ENCODE data around the gene CDH22.

CDH22 gene

DNA sequence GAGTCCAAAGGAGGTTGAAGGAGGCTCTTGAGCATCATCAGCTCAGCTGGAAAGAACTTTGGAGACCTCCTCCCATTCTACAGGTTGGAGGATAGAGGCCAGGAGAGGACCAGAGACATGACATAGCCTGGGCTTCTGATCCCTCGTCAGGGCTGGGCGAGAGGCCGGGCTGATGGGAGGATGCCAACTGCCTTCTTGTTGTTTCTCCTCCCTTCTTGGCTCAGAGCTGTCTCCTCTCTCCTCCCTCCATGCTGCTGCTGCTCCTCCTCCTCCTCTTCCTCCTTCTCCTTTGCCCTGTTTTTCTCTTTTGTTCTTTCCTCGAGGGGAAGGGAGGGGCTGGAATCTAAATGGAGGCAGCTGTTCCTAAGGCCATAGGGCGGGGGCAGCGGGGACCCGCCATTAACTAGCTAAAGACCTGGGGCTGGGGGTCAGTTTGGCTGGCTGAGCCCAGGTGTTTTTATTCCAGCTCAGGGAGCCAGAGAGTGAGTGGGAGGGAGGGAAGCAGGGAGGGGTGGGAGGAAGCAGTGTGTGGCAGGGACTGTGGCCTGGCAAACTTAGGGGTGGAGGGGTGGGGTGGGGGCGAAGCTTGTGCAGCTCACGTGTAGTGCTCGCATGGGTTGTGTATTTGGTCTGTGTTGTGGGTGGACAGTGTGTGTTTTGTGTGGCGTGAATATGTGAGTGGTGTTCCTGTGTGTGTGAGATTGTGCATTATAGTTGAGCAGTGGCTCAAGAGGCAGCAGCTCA, 105.4 kb downstream of the CDH22 start:
- peak overlapping the region; percentile 38 for H3K4me2 ChIP-seq (ENCODE audit: low read length)
- no peaks in the 10 kb centered on the region for H3K9me3 ChIP-seq (ENCODE audit: insufficient read depth, low read length)
- peak overlapping the region; percentile 30; the same call in 1 of the 2 replicates for H3K9ac ChIP-seq (ENCODE audit: low read length)
- TF ChIP-seq EZH2phosphoT487 (IDR thresholded peaks at IDR 0.05; ENCODE audit: low read depth) = no peak
- TF ChIP-seq CTCF (IDR thresholded peaks at IDR 0.05; ENCODE audit: low read depth, low read length) = no peak
- no peaks in the 10 kb centered on the region for H3K79me2 ChIP-seq (ENCODE audit: low read length)
- no peaks in the 10 kb centered on the region for H3K36me3 ChIP-seq (replicated peaks; ENCODE audit: low read depth, low read length)
- H3K27me3 ChIP-seq (ENCODE audit: low read depth, low read length) = no peaks in the 10 kb centered on the region
- H3K27ac ChIP-seq (ENCODE audit: low read length) = peak overlapping the region; percentile 83
- H3K4me3 ChIP-seq (ENCODE audit: low read length) = peak overlapping the region; percentile 1; the same call in 1 of the 2 replicates
- H3K4me1 ChIP-seq (ENCODE audit: low read length) = peaks cover 69% of the 10 kb centered on the region
- H4K20me1 ChIP-seq (ENCODE audit: insufficient read depth, low read length) = no peaks in the 10 kb centered on the region
- H2AFZ ChIP-seq (ENCODE audit: low read depth, low read length) = no peak overlapping the region

DNA sequence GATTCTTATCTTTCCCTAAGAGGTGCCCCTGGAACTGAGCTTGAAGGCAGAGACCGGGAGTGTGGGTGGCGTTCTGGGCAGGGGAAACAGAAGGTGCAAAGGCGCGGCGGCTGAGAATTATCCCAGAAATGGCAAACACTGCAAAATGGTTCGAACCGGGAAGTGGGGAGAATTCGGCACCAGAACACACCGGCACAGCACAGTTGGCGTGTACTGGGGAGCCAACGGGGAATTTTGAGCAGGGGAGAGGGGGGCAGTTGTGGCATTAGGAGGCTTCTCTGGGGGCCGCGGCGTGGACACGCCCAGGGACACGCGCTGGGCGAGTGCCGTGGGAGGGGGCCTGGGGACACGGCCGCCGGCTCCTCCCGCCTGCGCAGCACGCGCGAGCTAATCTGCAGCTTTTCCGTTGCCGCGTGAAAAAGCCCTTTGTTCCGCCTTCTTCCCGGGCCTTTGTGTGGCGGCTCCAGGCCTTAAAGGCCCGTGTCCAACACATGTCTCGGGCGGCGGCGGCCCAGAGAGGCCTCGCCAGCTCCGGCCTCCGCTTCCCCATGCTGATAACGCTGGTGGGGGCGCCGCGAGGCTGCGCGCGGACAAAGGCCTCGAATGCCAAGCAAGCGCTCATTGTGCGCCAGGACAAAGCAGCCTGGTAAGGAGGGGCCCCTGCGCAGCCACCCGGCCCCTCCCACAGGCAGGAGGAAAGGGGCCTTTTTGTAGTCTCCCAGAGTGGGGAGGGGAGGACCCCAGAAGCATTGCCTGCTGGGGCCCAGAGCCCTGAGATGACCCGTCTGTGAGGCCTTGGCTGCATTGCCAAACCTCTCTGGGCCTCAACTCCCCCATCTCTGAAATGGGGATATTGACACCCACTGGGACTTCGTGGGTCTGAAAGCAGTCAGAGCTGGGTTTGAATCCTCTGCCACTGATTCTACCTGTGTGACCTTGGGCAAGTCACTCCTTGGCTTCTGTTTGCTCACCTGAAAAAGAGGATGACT, 107.4 kb downstream of the CDH22 start:
- H3K36me3 ChIP-seq (replicated peaks; ENCODE audit: low read depth, low read length) = no peaks in the 10 kb centered on the region
- no peak overlapping the region for H2AFZ ChIP-seq (ENCODE audit: low read depth, low read length)
- H3K27ac ChIP-seq (ENCODE audit: low read length) = peak overlapping the region; percentile 83
- no peak overlapping the region for H3K4me2 ChIP-seq (ENCODE audit: low read length)
- TF ChIP-seq CTCF (IDR thresholded peaks at IDR 0.05; ENCODE audit: low read depth, low read length) (no peak), EZH2phosphoT487 (IDR thresholded peaks at IDR 0.05; ENCODE audit: low read depth) (no peak)
- no peak overlapping the region for H3K4me3 ChIP-seq (ENCODE audit: low read length)
- no peaks in the 10 kb centered on the region for H4K20me1 ChIP-seq (ENCODE audit: insufficient read depth, low read length)
- no peaks in the 10 kb centered on the region for H3K79me2 ChIP-seq (ENCODE audit: low read length)
- peak overlapping the region; percentile 46; the same call in 1 of the 2 replicates for H3K9ac ChIP-seq (ENCODE audit: low read length)
- H3K27me3 ChIP-seq (ENCODE audit: low read depth, low read length) = no peaks in the 10 kb centered on the region
- H3K9me3 ChIP-seq (ENCODE audit: insufficient read depth, low read length) = no peaks in the 10 kb centered on the region
- peaks cover 48% of the 10 kb centered on the region for H3K4me1 ChIP-seq (ENCODE audit: low read length)

DNA sequence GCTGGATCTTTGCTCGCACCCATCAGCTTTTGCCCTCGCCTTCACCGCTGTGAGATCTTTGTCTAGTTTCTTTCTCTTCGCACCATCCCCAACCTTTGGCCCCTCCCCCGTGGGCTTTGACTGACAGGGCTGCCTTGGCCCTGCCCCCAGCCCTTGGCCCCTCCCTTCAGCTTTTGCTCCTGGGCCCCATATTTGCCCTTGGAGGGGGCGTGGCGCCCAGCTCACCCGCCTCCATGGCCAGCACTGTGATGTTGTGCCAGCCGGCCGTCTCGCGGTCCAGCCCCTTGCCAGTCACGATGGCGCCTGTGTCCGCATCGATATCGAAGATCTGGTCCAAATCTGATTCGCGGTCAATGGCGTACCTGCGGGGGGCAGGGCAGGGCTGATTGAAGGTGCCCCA, 109.1 kb downstream of the CDH22 start:
- Histone ChIP-seq H3K9ac (ENCODE audit: low read length) (no peak overlapping the region), H3K36me3 (replicated peaks; ENCODE audit: low read depth, low read length) (no peaks in the 10 kb centered on the region), H3K79me2 (ENCODE audit: low read length) (no peaks in the 10 kb centered on the region), H3K9me3 (ENCODE audit: insufficient read depth, low read length) (no peaks in the 10 kb centered on the region), H3K4me2 (ENCODE audit: low read length) (no peak overlapping the region), H3K4me1 (ENCODE audit: low read length) (peaks cover 32% of the 10 kb centered on the region), H4K20me1 (ENCODE audit: insufficient read depth, low read length) (no peaks in the 10 kb centered on the region), H3K27ac (ENCODE audit: low read length) (no peak overlapping the region), H2AFZ (ENCODE audit: low read depth, low read length) (no peak overlapping the region), H3K4me3 (ENCODE audit: low read length) (no peak overlapping the region), H3K27me3 (ENCODE audit: low read depth, low read length) (no peaks in the 10 kb centered on the region)
- TF ChIP-seq EZH2phosphoT487 (IDR thresholded peaks at IDR 0.05; ENCODE audit: low read depth) = no peak
- no peak for TF ChIP-seq CTCF (IDR thresholded peaks at IDR 0.05; ENCODE audit: low read depth, low read length)

GRCh38 chr20:46196990-46197389, 111.3 kb downstream of the CDH22 start:
- TF ChIP-seq CTCF (IDR thresholded peaks at IDR 0.05; ENCODE audit: low read depth, low read length) (no peak), EZH2phosphoT487 (IDR thresholded peaks at IDR 0.05; ENCODE audit: low read depth) (no peak)
- no peak overlapping the region for H2AFZ ChIP-seq (ENCODE audit: low read depth, low read length)
- no peak overlapping the region for H3K9ac ChIP-seq (ENCODE audit: low read length)
- H4K20me1 ChIP-seq (ENCODE audit: insufficient read depth, low read length) = no peaks in the 10 kb centered on the region
- no peak overlapping the region for H3K27ac ChIP-seq (ENCODE audit: low read length)
- H3K4me2 ChIP-seq (ENCODE audit: low read length) = no peak overlapping the region
- peaks cover 16% of the 10 kb centered on the region for H3K4me1 ChIP-seq (ENCODE audit: low read length)
- no peaks in the 10 kb centered on the region for H3K27me3 ChIP-seq (ENCODE audit: low read depth, low read length)
- H3K36me3 ChIP-seq (replicated peaks; ENCODE audit: low read depth, low read length) = no peaks in the 10 kb centered on the region
- H3K79me2 ChIP-seq (ENCODE audit: low read length) = no peaks in the 10 kb centered on the region
- H3K4me3 ChIP-seq (ENCODE audit: low read length) = no peak overlapping the region
- no peaks in the 10 kb centered on the region for H3K9me3 ChIP-seq (ENCODE audit: insufficient read depth, low read length)
